GM18502 (cell line): ENCODE results near the gene CLEC4A.
"Not testable (repeated sequence)": the region's sequence is repeated elsewhere in the genome, so short reads cannot be mapped to it uniquely, and the experiment has no call there.

Experiments used
- ATAC-seq: cut with Tn5 transposase; IDR thresholded peaks from one replicate; pipeline ENCODE4 v1.9.1; 2021; ENCODE audit warnings: mild to moderate bottlenecking; ENCODE audit not compliant: unreplicated experiment, poor library complexity

CLEC4A gene

GRCh38 chr12:8133636-8134397 is 10.4 kb downstream of the CLEC4A start:
- not testable (repeated sequence) for ATAC-seq

- not testable (repeated sequence) for ATAC-seq
Measured at GRCh38 chr12:8134398-8134930, 11.0 kb downstream of the CLEC4A start.

DNA sequence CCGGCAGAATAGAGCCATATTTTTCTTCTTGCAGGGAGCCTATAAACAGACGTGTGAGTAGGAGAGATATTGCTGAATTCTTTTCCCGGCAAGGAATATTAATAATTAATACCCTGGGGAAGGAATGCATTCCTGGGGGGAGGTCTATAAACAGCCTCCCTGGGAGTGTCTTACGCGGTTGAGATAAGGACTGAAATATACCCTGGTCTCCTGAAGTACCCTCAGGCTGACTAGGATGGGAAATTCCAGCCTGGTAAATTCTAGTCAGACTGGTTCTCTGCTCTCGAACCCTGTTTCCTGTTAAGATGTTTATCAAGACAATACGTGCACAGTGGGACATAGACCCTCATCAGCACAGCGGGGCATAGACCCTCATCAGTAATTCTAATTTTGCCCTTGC is 18.2 kb downstream of the CLEC4A start:
- not testable (repeated sequence) for ATAC-seq

GRCh38 chr12:8143261-8143660 is 19.8 kb downstream of the CLEC4A start:
- no peak for ATAC-seq

GRCh38 chr12:8145754-8146441 is 22.5 kb downstream of the CLEC4A start:
- ATAC-seq: no peak

- ATAC-seq: no peak
Measured at GRCh38 chr12:8146442-8146771, 23.0 kb downstream of the CLEC4A start.

- ATAC-seq: no peak
Measured at GRCh38 chr12:8154526-8154925, 31.1 kb downstream of the CLEC4A start.

GRCh38 chr12:8156416-8156815 is 33.0 kb downstream of the CLEC4A start:
- ATAC-seq: no peak

DNA sequence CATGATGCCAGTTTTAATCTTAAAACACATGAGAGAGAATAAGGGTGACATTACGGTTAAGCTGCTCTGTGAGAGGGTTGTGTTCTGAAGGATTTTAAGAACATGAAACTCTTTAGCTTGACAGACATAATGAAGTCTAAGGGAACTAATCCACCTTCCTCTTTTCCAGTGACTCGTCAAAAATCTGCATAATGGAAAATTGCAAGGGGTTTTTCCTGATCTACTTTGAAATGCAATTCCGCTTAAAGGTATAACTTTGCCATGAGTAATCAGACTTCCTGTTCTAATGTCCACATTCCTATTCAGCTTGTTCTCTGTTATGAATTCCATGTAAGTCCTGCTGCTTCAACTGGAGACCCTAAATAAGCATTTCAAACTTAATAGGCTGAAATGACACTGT is 33.4 kb downstream of the CLEC4A start, which contains the start of gene ZNF705A:
Gene ZNF705A, plus strand, starts transcription at position 171 of the 400 bp plus-strand sequence. CDS start 15,611 bp downstream, outside the sequence.
- no peak for ATAC-seq

- no peak for ATAC-seq
Measured at GRCh38 chr12:8157484-8158198, 34.2 kb downstream of the CLEC4A start.

- ATAC-seq: not testable (repeated sequence)
Measured at GRCh38 chr12:8172911-8173310, 49.5 kb downstream of the CLEC4A start.

DNA sequence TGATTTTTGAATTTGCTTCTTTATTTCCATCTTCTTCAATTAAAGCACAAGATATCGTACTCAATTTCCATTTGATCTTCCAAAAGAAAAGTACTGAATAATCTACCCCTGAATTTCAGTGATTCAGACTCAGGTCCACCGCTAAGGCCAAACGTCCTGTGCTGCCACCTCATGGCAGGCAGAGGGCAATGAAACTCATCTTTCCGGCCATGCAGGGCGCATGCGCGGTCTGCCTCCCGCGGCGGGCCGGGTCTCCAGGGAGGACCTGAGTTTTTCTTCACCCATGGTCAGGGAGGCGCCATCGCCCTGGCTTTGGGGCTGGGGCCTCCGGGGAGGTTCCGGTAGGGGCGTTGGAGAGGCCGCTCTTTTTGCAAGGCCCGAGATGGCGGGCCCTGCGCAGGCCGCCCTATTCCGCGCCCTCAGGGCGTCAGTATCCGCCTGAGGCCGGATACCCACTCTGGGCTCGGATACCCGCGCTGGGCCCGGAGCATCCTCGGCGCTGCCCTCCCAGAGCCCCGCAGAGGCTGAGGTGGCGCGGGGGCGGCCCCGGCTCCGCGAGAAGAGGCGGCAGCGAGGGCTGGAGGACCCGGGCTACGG is 56.7 kb downstream of the CLEC4A start:
- not testable (repeated sequence) for ATAC-seq

DNA sequence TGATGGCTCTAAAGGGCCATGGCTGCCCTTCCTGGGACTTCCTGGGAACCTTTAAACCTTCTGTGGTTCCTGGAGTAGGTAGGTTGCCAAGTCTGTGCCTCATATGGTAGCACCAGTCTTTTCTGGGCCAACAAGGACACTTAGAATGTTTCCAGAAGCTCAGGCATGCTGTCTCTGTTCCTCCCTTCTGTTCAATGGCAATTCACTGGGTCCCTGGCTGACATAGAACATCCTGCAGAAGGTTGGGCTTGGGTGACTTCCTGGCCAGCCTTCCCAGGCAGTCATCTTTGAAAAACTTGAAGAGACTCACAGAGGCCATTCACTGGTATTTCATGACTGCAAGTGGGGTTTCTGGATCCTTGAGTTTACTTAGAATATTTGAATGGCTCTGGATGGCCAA is 57.9 kb downstream of the CLEC4A start:
- not testable (repeated sequence) for ATAC-seq

DNA sequence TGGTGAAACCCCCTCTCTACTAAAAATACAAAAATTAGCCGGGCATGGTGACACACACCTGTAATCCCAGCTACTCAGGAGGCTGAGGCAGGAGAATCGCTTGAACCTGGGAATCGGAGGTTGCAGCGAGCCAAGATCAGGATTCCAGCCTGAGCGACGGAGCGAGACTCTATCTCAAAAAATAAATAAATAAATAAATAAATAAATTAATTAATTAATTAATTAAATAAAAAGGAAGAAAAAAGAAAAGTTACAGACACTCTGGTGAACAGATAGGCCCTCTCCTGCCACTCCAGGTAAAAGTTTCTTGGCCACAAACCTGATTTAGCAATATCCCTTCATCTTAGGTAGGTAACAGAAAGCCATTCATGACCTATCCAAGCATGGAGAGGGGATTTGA is 59.5 kb downstream of the CLEC4A start:
- not testable (repeated sequence) for ATAC-seq

GRCh38 chr12:8183346-8183745 is 59.9 kb downstream of the CLEC4A start:
- ATAC-seq: not testable (repeated sequence)

DNA sequence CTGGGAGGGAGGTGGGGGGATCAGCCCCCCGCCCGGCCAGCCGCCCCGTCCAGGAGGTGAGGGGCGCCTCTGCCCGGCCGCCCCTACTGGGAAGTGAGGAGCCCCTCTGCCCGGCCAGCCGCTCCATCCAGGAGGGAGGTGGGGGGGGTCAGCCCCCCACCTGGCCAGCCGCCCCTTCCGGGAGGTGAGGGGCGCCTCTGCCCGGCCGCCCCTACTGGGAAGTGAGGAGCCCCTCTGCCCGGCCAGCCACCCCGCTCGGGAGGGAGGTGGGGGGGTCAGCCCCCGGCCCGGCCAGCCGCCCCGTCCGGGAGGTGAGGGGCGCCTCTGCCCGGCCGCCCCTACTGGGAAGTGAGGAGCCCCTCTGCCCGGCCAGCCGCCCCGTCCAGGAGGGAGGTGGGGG is 60.8 kb downstream of the CLEC4A start:
- ATAC-seq: not testable (repeated sequence)

DNA sequence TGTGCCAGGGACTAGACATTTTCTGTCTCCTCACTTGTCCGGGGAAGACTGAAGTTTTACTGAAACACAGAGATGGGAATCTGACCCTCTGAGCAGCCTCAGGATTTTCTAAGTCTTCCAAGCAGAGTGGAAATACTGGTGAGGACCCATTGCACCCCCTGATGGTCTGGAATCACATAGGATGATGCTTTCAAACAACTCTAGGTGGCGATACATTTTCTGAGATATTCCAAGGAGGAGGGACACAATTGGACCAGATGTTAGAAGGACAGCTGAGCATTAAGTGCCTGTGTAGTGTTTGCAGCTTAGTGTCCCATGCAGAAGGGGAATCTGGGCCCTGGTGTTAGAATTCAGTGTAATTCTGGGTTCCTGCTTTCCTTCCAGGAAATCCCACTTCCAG is 64.7 kb downstream of the CLEC4A start:
- ATAC-seq: not testable (repeated sequence)
